HG03342 (cell line): ENCODE results near the gene CSAD.

Experiments used
- ATAC-seq: cut with Tn5 transposase; IDR thresholded peaks from one replicate; pipeline ENCODE4 v1.9.1; 2021; ENCODE audit warnings: mild to moderate bottlenecking, moderate library complexity; ENCODE audit not compliant: unreplicated experiment

CSAD gene

DNA sequence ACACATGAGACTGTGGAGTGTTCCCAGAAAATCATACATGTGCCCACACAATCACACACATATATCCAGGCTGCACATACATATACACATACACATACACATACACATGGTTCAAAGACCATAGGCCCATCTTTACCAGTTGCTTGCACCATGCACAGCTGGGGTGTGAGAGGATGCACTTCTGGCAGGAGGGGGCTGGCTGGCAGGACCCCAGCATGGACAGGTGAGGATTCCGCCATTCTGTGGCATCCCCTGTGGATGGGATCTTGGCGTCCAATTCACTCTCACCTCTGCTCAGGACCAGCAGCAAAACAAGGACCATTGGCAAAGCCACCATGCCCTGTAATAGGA is 19.4 kb upstream of the CSAD start:
- no peak for ATAC-seq

GRCh38 chr12:53199700-53200099 is 19.0 kb upstream of the CSAD start:
- ATAC-seq = no peak

DNA sequence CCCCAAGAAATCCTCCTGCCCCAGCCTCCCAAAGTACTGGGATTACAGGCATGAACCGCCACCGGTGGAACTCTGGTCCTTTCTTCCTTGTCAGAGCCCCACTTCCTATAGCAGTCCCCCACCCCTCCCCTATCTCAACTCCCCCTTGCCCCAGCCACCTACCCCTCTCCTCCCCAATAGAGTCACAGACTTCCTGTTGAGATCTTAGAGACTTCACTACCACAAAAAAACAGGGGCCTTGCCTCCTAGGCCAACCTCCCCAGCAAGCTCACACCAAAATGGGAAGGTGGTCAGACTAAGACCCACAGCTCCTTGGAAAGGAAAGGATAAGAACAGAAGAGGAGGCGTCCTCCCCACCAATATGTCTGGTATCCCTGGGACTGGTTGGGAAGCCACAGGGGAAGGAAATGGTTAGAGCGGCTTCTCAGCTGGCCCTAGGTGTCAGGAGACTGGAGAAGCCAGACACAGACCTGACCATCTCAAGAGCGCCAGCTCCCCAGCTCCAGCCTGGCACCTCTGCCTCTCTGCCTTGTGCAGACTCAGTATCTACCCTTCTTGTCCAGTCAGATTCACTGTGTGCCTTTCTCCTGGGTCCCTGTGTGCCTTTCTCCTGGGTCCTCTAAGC is 17.9 kb upstream of the CSAD start:
- no peak for ATAC-seq

GRCh38 chr12:53197011-53197640 is 16.4 kb upstream of the CSAD start:
- ATAC-seq = no peak

DNA sequence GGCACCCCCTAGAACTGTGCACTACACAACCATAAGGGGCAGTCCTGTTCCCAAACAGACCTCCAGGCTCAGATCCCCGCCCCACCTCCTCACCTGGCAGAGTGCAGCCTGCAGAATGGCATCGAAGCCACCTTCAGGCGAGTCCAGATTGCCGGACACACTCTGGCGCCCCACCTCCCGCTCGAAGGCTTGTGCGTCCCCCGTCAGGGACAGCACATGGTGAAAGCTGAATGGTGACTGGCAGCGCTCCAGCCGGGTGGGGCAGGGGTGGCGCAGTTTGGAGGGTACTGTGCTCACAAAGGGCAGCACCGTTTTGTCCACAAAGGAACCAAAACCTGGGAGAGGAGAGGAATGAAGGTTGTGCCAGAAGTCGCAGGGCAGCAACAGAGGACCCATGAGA is 15.8 kb upstream of the CSAD start:
- no peak for ATAC-seq

DNA sequence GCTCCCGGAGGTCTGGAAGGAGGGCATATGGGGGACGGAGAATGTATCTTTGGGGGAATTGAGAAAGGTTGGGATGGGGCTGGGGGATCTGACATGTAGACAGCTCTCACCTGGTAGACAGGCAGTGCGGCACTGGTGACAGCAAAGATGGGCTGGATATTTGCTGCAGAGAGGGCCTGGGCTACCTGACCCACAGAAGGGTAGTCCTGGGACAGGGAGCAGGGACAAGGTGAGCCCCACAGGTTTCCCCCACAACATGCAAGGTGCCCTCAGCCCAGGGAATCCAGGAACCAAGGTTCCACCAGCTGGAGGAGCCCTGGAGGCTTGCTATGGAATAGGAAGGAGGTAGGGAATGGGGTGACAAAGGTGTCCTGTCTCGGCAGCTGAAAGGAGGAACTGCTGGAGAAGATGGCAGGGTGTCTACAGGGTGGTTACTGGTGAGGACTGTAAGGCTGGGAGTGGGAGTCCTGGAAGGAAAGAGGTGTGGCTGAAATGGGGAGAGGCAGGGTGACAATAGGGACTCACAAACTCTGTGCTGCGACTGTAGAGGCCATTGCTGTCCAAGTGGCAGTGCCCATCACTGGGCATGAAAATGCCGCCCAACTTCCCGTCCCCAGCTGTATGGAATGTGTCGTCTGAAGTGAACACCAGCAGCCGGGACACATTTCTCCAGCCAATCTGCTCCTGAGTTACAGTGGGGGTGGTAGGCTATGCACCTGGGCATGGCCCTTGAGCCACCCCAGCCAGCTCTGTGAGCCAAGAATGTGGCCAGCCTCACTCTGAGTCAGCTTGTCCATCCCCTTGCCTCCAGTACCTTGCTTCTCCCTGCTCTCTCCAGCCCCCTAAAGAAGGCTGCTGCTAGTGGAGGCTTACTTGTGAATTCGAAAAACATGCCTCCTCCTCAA is 15.0 kb upstream of the CSAD start:
- ATAC-seq = no peak

GRCh38 chr12:53194973-53195372 is 14.2 kb upstream of the CSAD start:
- ATAC-seq = no peak

- no peak for ATAC-seq
These were observed 13.4 kb upstream of the CSAD start for GRCh38 chr12:53193985-53194716.

DNA sequence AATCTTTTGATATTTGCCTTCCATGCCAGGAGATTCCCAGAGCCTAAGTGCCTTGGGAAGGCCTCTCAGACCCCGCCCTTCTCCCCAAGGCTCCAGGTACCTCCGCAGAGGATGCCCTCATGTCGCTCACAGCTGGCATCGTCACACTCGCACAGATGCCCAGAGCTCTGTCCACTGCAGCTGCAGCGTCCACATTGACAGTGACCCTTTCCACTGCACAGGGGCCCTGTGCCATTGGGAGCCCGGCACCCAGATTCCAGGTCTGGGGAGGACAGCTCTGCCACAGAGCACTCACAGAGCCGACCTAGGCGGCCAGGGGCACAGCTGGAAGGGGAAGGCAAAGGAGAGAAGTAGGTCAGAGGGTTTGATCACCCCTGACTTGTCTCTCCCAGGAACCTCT is 12.3 kb upstream of the CSAD start:
- no peak for ATAC-seq

DNA sequence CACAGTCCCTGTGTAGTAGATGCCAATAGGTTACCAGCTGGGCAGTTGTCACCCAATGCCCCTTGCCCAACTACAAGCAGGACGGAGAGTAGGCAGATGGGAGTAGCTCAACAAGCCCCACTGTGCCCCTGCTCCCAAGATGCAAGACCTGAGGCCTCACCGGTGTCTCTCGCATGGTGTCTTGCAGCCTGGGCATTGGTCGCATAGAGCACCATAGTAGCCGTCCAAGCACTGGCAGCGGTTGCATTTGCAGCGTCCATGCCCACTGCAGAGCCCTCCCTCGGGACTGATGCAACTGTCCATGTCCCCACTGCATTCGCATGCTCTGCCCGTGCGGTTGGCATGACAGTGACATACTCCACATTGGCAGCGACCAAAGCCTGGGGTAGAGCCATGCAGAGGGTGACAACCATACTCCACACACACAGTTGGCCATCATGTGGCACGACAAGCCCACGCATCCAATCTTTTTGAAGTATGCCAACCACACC is 11.9 kb upstream of the CSAD start:
- ATAC-seq = no peak

DNA sequence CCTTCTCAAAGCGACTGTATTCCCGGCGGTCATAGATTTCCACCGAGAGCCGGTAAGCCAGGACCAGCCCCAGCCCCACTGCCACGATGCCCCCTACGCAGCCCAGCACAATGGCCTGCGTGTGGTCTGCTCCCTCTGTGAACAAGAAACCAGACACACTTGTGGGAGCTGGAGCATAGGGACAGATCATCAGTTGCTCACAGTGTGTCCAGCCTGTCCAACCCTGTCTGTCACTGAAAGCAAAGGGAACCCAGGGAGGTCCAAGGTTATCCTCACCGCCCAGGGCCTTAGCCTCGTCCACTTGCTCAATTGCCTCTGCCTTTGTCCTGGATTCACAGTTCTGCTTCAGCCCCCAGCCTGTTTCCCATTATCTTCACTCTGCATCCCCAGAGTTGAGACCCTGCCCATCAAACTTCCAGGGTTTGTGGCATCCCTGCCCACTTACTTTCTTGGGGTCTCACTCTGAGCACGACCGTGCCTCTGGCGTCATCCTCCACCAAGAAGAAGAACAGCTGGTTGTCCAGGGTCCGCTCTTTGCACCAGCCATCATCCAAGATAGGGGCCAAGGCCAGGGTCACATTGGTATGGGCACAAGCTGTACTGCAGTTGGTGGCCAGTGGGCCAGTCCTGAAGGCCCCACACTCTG is 11.3 kb upstream of the CSAD start:
- ATAC-seq = no peak

DNA sequence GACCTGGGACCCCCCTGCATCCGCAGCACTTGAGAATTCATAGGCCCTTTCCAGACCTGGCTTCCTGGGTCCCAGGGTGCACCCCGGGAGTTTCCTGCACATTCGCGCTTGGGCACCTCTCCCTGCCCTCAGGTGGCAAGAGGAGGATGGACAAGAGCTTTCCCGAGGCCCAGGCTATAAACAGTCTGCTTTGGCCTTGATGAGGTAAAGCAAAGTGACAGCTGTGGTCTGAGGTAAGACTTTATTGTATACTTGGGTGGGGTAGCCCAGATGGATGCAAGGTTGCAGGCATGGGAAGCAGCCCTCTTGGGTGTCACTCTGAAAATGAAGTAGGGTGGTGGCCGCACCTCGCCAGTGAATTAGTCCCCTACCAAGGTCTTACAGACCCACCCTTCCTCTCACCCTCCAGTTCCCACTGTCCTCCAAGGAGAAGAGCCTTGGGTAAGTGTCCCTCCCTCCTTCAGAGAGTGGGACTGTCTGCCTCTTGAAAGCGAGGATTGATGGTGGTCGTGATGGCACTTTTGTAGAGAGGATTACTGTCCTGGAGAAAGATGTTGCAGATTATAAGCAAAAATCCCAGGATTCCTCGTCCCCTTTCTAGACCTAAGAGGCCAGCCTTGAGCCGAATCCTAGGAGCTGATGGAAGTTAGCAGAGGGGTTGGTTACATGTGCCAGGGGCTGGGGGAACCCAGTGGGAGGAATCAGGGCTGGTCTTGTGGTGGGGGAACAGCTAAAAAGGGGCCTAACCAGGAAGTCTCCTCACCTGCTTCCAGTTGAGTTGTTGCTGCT is 10.6 kb upstream of the CSAD start:
- no peak for ATAC-seq

GRCh38 chr12:53190108-53190729 is 9.5 kb upstream of the CSAD start:
- no peak for ATAC-seq

DNA sequence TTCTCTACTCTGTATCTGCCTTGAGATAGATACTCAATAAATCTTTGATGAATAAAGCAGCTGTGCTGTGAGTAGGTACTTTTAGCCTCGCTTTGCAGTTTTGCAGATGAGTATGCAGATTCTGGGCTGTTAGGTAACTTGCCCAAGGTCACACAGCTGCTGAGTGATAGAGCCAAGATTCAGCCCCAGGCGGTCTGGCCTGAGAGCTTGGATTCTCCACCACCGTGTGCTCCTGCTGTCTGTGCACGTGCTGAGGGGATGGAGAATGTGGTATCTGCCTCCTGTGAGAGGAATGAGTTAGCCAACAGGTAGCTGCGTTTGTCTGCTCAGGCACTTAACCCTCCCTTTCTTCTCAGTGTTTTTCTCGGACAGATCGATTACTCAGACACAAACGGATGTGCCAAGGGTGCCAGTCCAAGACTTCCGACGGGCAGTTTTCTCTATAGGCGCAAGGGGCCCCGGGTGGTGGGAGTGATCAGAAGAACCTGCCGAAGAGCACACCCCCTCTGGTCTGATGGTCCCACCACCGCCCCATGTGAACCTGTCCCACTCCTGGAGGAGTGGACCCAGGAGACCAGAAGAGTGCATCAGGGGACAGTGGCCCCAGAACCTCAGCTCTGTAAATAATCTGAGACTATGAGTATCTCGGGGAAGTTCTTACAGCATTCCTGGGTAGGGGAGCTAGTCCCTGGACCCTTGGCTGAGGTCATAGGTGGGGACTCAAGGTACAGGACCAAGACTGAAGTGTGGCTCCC is 6.6 kb upstream of the CSAD start:
- no peak for ATAC-seq

GRCh38 chr12:53186745-53187144 is 6.0 kb upstream of the CSAD start:
- no peak for ATAC-seq

GRCh38 chr12:53185582-53186153 is 4.9 kb upstream of the CSAD start:
- ATAC-seq = no peak

DNA sequence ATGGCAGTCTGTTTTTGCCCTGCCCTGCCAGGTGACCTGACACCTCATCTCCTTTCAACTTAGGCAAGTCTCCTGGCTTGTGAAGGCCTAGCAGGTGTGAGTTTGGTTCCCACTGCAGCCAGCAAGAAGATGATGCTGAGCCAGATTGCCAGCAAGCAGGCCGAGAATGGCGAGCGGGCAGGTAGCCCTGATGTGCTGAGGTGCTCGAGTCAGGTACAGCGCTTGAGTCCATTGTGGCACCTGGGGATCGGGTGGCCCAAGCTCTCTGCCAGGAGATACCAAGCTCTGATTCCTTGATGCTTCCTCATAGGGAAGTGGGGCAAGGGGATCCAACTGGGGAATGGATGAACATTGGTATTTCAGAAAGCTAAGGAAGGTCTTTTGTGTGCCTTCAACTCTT is 4.1 kb upstream of the CSAD start:
- no peak for ATAC-seq

DNA sequence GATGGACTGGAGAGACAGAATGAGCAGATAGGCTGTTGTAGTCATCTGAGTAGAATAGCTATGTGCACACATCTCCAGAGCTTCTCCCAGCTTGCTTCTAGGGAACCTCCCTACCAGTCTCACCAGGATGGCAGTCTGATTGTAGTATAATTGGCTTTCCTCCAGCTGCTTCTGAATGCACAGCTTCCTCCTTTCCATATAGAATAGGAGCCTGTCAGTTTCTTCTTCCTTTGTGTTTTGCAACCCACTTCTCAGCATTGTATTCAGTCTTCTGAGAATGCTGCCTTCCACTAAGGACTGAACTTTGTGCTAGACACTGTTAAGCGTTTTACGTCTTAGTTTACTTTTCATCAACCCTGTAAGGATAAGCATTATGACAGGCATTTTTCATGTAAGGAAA is 2.2 kb upstream of the CSAD start:
- ATAC-seq = no peak

- no peak for ATAC-seq
These were observed 1.2 kb upstream of the CSAD start for GRCh38 chr12:53181935-53182334.
